HepG2 (cell line): ENCODE data around the gene BMPR2. TPM values are rescaled to one million over a fixed set of nuclear protein-coding genes. Genes with fewer than 3 reads are reported as not detected.

Experiments
- ATAC-seq: fragments of 200-7000 bp; cut with Tn5 transposase; 3 replicates; pipeline ENCODE4 v1.9.1; 2020; ENCODE audit warnings: mild to moderate bottlenecking, moderate library complexity
- BruUV-seq: library from RNA; stranded (reverse); fragments of 400-500 nt; replicated peaks from 2 replicates; lab custom pipeline; 2021; lab: Mats Ljungman, UMichigan
- CTCF ChIA-PET: fragments of 300-600 bp; formaldehyde crosslinking; extraction: SDS; loops from one replicate; lab custom pipeline; 2021; ENCODE audit warnings: low total read pairs, inconsistent platforms, low intra/inter-chr PET ratio; lab: Yijun Ruan, JAX
- POLR2A ChIA-PET: fragments of 350-600 bp; sonication (Branson Sonifier 250); formaldehyde crosslinking; loops from one replicate; lab custom pipeline; 2020; ENCODE audit warnings: antibody characterized with exemption, inconsistent platforms; lab: Yijun Ruan, JAX
- DNase-seq: peaks from one replicate; pipeline ENCODE4 v3.0.0-alpha.2; 2015; ENCODE audit warnings: low spot score
- FAIRE-seq: peaks from 3 replicates; lab custom pipeline; 2011; peaks lifted over from hg19 to GRCh38; lab: Jason Lieb, UNC
- H2AFZ ChIP-seq: one replicate; pipeline ENCODE4 v1.6.1; 2011; ENCODE audit warnings: low read length, inconsistent platforms
- H3K27ac ChIP-seq: fragments of 300-600 bp; 3 replicates; pipeline ENCODE4 v1.8.0; 2011; ENCODE audit warnings: mixed run types, mild to moderate bottlenecking, mixed read lengths, low read length, inconsistent platforms; ENCODE audit not compliant: insufficient read depth; ENCODE audit errors: extremely low read length
- H3K27me3 ChIP-seq, 2 experiments: fragments of 200-600 bp in 1 of 2; 2 replicates in 1 of 2; 3 replicates in 1 of 2; pipeline versions ENCODE4 v1.6.0 to v1.8.0; 2011; ENCODE audit warnings: low read length in 2 of 2, mild to moderate bottlenecking in 2 of 2, moderate library complexity in 2 of 2, inconsistent platforms in 1 of 2; ENCODE audit not compliant: insufficient read depth in 2 of 2, control insufficient read depth in 1 of 2
- H3K36me3 ChIP-seq, 2 experiments: fragments of 200-600 bp in 1 of 2; replicated peaks in 1 of 2; 2 replicates in 1 of 2; 3 replicates in 1 of 2; pipeline versions ENCODE4 v1.5.1 to v1.8.0; 2011; ENCODE audit warnings: low read length in 2 of 2, inconsistent platforms in 1 of 2; ENCODE audit not compliant: insufficient read depth in 2 of 2, control insufficient read depth in 1 of 2
- H3K4me1 ChIP-seq: 2 replicates; pipeline ENCODE4 v1.5.1; 2012; ENCODE audit warnings: low read length, inconsistent platforms; ENCODE audit not compliant: insufficient read depth
- H3K4me2 ChIP-seq: 2 replicates; pipeline ENCODE4 v1.6.0; 2011; ENCODE audit warnings: low read depth, low read length, inconsistent platforms
- H3K4me3 ChIP-seq, 3 experiments: fragments of 200-600 bp in 1 of 3; sonication (generic), shearing (Covaris generic) in 1 of 3; replicated peaks in 1 of 3; 2 replicates each; pipeline ENCODE4 v1.5.1; 2011 to 2016; ENCODE audit warnings: low read length in 3 of 3, inconsistent platforms in 2 of 3, low read depth in 2 of 3, mild to moderate bottlenecking in 2 of 3, control low read depth in 1 of 3, mixed read lengths in 1 of 3; ENCODE audit not compliant: insufficient read depth in 1 of 3
- H3K79me2 ChIP-seq: one replicate; pipeline ENCODE4 v1.6.1; 2011; ENCODE audit warnings: low read length, inconsistent platforms; ENCODE audit not compliant: insufficient read depth
- H3K9ac ChIP-seq: 2 replicates; pipeline ENCODE4 v1.6.0; 2011; ENCODE audit warnings: mild to moderate bottlenecking, low read depth, low read length, inconsistent platforms; ENCODE audit not compliant: insufficient read depth
- H3K9me3 ChIP-seq: 2 replicates; pipeline ENCODE4 v1.5.1; 2012; ENCODE audit warnings: mild to moderate bottlenecking, low read length
- H4K20me1 ChIP-seq: 2 replicates; pipeline ENCODE4 v1.6.0; 2011; ENCODE audit warnings: inconsistent platforms, mild to moderate bottlenecking, low read length, moderate library complexity; ENCODE audit not compliant: insufficient read depth
- HNRNPH1 ChIP-seq: fragments of 200-400 bp; formaldehyde crosslinking; optimal IDR thresholded peaks from 2 replicates; pipeline ENCODE3; 2017; ENCODE audit warnings: mild to moderate bottlenecking, low read depth, low read length
- JDP2 ChIP-seq: sonication (generic); formaldehyde crosslinking; IDR thresholded peaks from 2 replicates; pipeline ENCODE4 v1.8.1; 2022; ENCODE audit warnings: missing genetic modification reagents, borderline replicate concordance
- KDM1A ChIP-seq: IDR thresholded peaks from 2 replicates; pipeline ENCODE4 v1.6.1; 2016; ENCODE audit warnings: missing compliant biosample characterization
- NFIB ChIP-seq: sonication (generic); formaldehyde crosslinking; IDR thresholded peaks from 2 replicates; pipeline ENCODE4 v1.9.0; 2021; ENCODE audit warnings: missing genetic modification reagents, mild to moderate bottlenecking, borderline replicate concordance
- RARG ChIP-seq: sonication (generic); formaldehyde crosslinking; IDR thresholded peaks from 2 replicates; pipeline ENCODE4 v1.4.0; 2020; ENCODE audit warnings: low read depth, mild to moderate bottlenecking, missing genetic modification reagents
- ZNF12 ChIP-seq: sonication (generic); formaldehyde crosslinking; IDR thresholded peaks from 2 replicates; pipeline ENCODE4 v1.5.0; 2020; ENCODE audit warnings: missing genetic modification reagents
- ZNF781 ChIP-seq: sonication (generic); formaldehyde crosslinking; IDR thresholded peaks from 2 replicates; pipeline ENCODE4 v1.5.1; 2020; ENCODE audit warnings: borderline replicate concordance, mild to moderate bottlenecking, missing genetic modification reagents; ENCODE audit errors: not compliant biosample characterization
- ZXDC ChIP-seq: sonication (generic); formaldehyde crosslinking; IDR thresholded peaks from 2 replicates; pipeline ENCODE4 v1.5.0; 2020; ENCODE audit warnings: mild to moderate bottlenecking, missing genetic modification reagents
- WGBS: methylation state at CpG from one replicate; pipeline ENCODE4 v1.1.6; 2017; ENCODE audit warnings: low lambda C conversion rate; 5-methylcytosine and 5-hydroxymethylcytosine counted together
- in situ Hi-C: cut with HindIII; loops from 2 replicates; pipeline ENCODE4 v1.10.0; 2017; ENCODE audit warnings: low pct_unique_long_range_greater_than_20kb; ENCODE audit not compliant: extremely low pct_ligation_motif_present
- intact Hi-C: fragments of 100-400 bp; cut with micrococcal nuclease; formaldehyde crosslinking; loops from one replicate; pipeline ENCODE4 v1.10.0; 2022; ENCODE audit not compliant: unreplicated experiment
- polyA plus RNA-seq, 8 experiments: library from polyadenylated mRNA; depleted of rRNA in 3 of 8; stranded (reverse) in 7 of 8; unstranded in 1 of 8; fragments of >200 nt; fragmentation: Illumina TruSeq in 4 of 8; extraction: Trizol in 4 of 8; gene quantifications; 2 replicates each; pipeline versions ENCODE4 v1.2.1 to v1.2.3, GENCODE V29; 2011 to 2016; ENCODE audit warnings: low read depth in 4 of 8, missing spikeins in 1 of 8, mixed read lengths in 1 of 8; ENCODE audit not compliant: insufficient read depth in 1 of 8
- total RNA-seq, 5 experiments: library from RNA; depleted of rRNA; stranded (reverse); fragments of >200 nt; fragmentation: Illumina TruSeq; extraction: Trizol; gene quantifications; 2 replicates each; pipeline ENCODE4 v1.2.3, GENCODE V29; 2016; ENCODE audit warnings: low read depth in 1 of 5
- TF ChIP-seq, protein P1 (sequence below): sonication (generic); formaldehyde crosslinking; IDR thresholded peaks from 2 replicates; pipeline ENCODE4 v1.4.0; 2020; ENCODE audit warnings: mild to moderate bottlenecking, missing genetic modification reagents

The BMPR2 gene
- total and polyA plus RNA-seq, 2 of the 13 experiments (the other 11 are each of a cell fraction or from before 2014, with no cell fraction given): 5.5 to 10.3 TPM

DNA sequence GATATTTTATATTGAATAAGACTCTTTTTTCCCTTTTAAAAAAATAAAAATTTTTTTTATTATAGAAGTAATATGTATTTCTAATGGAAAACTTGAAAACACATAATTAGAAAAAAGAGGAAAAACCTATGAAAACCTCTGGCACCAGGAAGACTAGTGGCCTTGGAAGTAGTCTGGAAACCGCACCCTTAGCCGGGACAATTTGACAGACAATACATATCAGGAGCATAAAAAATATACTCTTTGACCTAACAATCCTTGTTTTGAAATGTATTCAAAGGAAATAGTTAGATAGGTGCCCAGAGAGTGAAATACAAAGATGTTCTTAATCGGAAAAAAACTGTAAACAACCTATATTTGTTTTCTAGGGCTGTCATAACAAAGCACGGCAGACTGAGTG lies 223.8 kb downstream of the BMPR2 start:
- Histone ChIP-seq H3K27me3 (no peaks in the 10 kb centered on the region), H3K9ac (no peak overlapping the region), H3K9me3 (no peaks in the 10 kb centered on the region), H3K4me3 (no peak overlapping the region), H3K27ac (no peak overlapping the region), H4K20me1 (no peaks in the 10 kb centered on the region), H3K4me2 (peak overlapping the region; percentile 34; the same call in 1 of the 2 replicates), H2AFZ (no peak overlapping the region), H3K79me2 (no peaks in the 10 kb centered on the region), H3K36me3 (no peaks in the 10 kb centered on the region), H3K4me1 (peaks cover 25% of the 10 kb centered on the region)
- no TSS peak for BruUV-seq
- intact Hi-C loops: no loop called here
- DNase-seq: no peak
- FAIRE-seq: peak; percentile 21
- TF ChIP-seq RARG (CRISPR knock-in tag) (no peak), HNRNPH1 (no peak), NFIB (CRISPR knock-in tag) (no peak), ZNF12 (no peak), JDP2 (CRISPR knock-in tag) (no peak)
- TF ChIP-seq, protein P1, sequence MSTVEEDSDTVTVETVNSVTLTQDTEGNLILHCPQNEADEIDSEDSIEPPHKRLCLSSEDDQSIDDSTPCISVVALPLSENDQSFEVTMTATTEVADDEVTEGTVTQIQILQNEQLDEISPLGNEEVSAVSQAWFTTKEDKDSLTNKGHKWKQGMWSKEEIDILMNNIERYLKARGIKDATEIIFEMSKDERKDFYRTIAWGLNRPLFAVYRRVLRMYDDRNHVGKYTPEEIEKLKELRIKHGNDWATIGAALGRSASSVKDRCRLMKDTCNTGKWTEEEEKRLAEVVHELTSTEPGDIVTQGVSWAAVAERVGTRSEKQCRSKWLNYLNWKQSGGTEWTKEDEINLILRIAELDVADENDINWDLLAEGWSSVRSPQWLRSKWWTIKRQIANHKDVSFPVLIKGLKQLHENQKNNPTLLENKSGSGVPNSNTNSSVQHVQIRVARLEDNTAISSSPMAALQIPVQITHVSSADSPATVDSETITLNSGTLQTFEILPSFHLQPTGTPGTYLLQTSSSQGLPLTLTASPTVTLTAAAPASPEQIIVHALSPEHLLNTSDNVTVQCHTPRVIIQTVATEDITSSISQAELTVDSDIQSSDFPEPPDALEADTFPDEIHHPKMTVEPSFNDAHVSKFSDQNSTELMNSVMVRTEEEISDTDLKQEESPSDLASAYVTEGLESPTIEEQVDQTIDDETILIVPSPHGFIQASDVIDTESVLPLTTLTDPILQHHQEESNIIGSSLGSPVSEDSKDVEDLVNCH (CRISPR knock-in tag): no peak
- ChIA-PET POLR2A (no interaction called here), CTCF (no interaction called here)
- in situ Hi-C loops: loop anchor here (25.0 kb wide), 2 partner anchors 537 to 1212 kb away; no protein-coding TSS in a partner anchor
- ATAC-seq: no peak
- WGBS: 20% methylated on average over 4 of the region's 4 CpGs

DNA sequence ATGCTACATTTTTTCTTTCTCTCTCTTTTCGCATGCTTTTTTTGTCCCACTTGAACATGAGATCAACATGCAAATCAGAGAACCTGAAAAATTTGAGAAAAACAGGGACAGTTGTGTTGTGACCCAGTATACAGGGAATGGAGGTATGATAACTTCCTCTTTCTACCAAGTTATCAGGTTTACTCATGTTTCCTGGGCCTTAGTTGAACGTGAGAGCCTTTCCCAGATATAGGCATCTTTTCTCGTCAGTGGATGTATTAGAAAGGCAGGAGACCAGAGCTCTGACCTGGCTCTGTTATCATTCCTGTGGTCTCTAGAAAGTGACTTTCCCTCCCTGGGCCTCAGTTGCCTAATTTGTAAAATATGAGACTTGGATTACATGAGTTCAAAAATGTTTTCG lies 228.6 kb downstream of the BMPR2 start:
- H3K27me3 ChIP-seq: no peaks in the 10 kb centered on the region; a peak in 1 of 5 replicates
- H3K27ac ChIP-seq: no peak overlapping the region
- peak overlapping the region; percentile 9 for H2AFZ ChIP-seq
- H3K4me1 ChIP-seq: peaks cover 29% of the 10 kb centered on the region
- in situ Hi-C loops: no loop called here
- WGBS: 47% methylated on average over 4 of the region's 4 CpGs
- H3K9me3 ChIP-seq: no peaks in the 10 kb centered on the region
- H3K36me3 ChIP-seq: no peaks in the 10 kb centered on the region
- POLR2A ChIA-PET: no interaction called here
- intact Hi-C loops: no loop called here
- CTCF ChIA-PET: no interaction called here
- H3K9ac ChIP-seq: no peak overlapping the region
- no peak for ATAC-seq
- peak; percentile 36 for FAIRE-seq
- no peak for DNase-seq
- BruUV-seq: no TSS peak
- TF ChIP-seq ZXDC (CRISPR knock-in tag): no peak
- TF ChIP-seq ZNF781 (CRISPR knock-in tag): no peak
- no peak for TF ChIP-seq KDM1A (CRISPR knock-in tag)
- no peak overlapping the region for H3K4me2 ChIP-seq
- no peaks in the 10 kb centered on the region for H4K20me1 ChIP-seq
- H3K79me2 ChIP-seq: no peaks in the 10 kb centered on the region
- H3K4me3 ChIP-seq: no peak overlapping the region
